H1 (cell line): ENCODE measurements around the gene SERPINB11. TPM values are rescaled to one million over a fixed set of nuclear protein-coding genes. Genes with fewer than 3 reads are reported as not detected.
A peak's percentile ranks its signal among the peaks of the same experiment; 100 is the strongest.

Experiments used
- CTCF ChIA-PET: fragments of 300-600 bp; sonication (Branson Sonifier 250); formaldehyde crosslinking; loops from one replicate; lab custom pipeline; 2021; ENCODE audit not compliant: partially characterized antibody; lab: Charles Lee
- POLR2A ChIA-PET: fragments of 300-600 bp; sonication (Branson Sonifier 250); formaldehyde crosslinking; loops from one replicate; lab custom pipeline; 2021; ENCODE audit warnings: inconsistent platforms; ENCODE audit not compliant: partially characterized antibody; lab: Charles Lee
- DNase-seq, 2 experiments: peaks; one replicate each; pipeline versions ENCODE4 v3.0.0 to v3.0.0-alpha.2; 2010 to 2022; ENCODE audit warnings: low spot score in 2 of 2, low read depth in 1 of 2, mixed read lengths in 1 of 2
- FAIRE-seq: peaks from 2 replicates; lab custom pipeline; 2011; peaks lifted over from hg19 to GRCh38; lab: Jason Lieb, UNC
- H2AFZ ChIP-seq: 2 replicates; pipeline ENCODE4 v1.8.1; 2012; ENCODE audit warnings: low read length, inconsistent platforms
- H2AK5ac ChIP-seq: 2 replicates; pipeline ENCODE4 v1.6.1; 2013; ENCODE audit warnings: low read depth, low read length
- H2BK120ac ChIP-seq: replicated peaks from 2 replicates; pipeline ENCODE3; 2013; ENCODE audit warnings: low read depth, low read length, inconsistent platforms
- H2BK12ac ChIP-seq: 2 replicates; pipeline ENCODE4 v1.6.1; 2013; ENCODE audit warnings: low read depth, low read length
- H2BK15ac ChIP-seq: 2 replicates; pipeline ENCODE4 v1.6.1; 2013; ENCODE audit warnings: low read length
- H2BK20ac ChIP-seq: 2 replicates; pipeline ENCODE4 v1.6.1; 2013; ENCODE audit warnings: low read length
- H2BK5ac ChIP-seq: 2 replicates; pipeline ENCODE4 v1.6.1; 2013; ENCODE audit warnings: low read depth, low read length
- H3K14ac ChIP-seq: 2 replicates; pipeline ENCODE4 v1.6.1; 2013; ENCODE audit warnings: inconsistent platforms; ENCODE audit not compliant: insufficient read length
- H3K18ac ChIP-seq: 2 replicates; pipeline ENCODE4 v1.6.1; 2013; ENCODE audit warnings: low read length; ENCODE audit errors: extremely low read depth
- H3K23ac ChIP-seq: 2 replicates; pipeline ENCODE4 v1.6.1; 2013; ENCODE audit warnings: inconsistent platforms; ENCODE audit not compliant: insufficient read length
- H3K23me2 ChIP-seq: 2 replicates; pipeline ENCODE4 v1.6.1; 2013; ENCODE audit warnings: low read depth, low read length
- H3K27ac ChIP-seq: 2 replicates; pipeline ENCODE4 v1.6.1; 2011; ENCODE audit warnings: low read depth, low read length, inconsistent platforms
- H3K27me3 ChIP-seq, 4 experiments: replicated peaks in 1 of 4; 1 replicate in 1 of 4; 2 replicates in 3 of 4; pipeline versions ENCODE4 v1.6.1 to v1.8.1; 2011 to 2013; ENCODE audit warnings: low read length in 3 of 4, mild to moderate bottlenecking in 3 of 4, inconsistent platforms in 2 of 4, mixed read lengths in 2 of 4, moderate library complexity in 1 of 4; ENCODE audit not compliant: control insufficient read depth in 3 of 4, insufficient read depth in 3 of 4; ENCODE audit errors: extremely low read depth in 1 of 4
- H3K36me3 ChIP-seq, 4 experiments: 2 replicates each; pipeline versions ENCODE4 v1.6.1 to v1.8.1; 2011 to 2013; ENCODE audit warnings: mild to moderate bottlenecking in 4 of 4, low read length in 3 of 4, moderate library complexity in 2 of 4, control low read depth in 1 of 4, inconsistent platforms in 1 of 4; ENCODE audit not compliant: insufficient read depth in 4 of 4, control insufficient read depth in 2 of 4
- H3K4ac ChIP-seq: replicated peaks from 2 replicates; pipeline ENCODE3; 2013; ENCODE audit warnings: low read length, low read depth, mixed read lengths, inconsistent platforms; ENCODE audit not compliant: insufficient read length
- H3K4me1 ChIP-seq, 4 experiments: replicated peaks in 1 of 4; 1 replicate in 1 of 4; 2 replicates in 3 of 4; pipeline versions ENCODE4 v1.6.1 to v1.8.1; 2011 to 2013; ENCODE audit warnings: low read length in 3 of 4, inconsistent platforms in 2 of 4, mixed read lengths in 1 of 4; ENCODE audit not compliant: insufficient read depth in 4 of 4, control insufficient read depth in 3 of 4
- H3K4me2 ChIP-seq, 2 experiments: 2 replicates each; pipeline versions ENCODE4 v1.6.1 to v1.8.1; 2011 to 2013; ENCODE audit warnings: low read depth in 2 of 2, low read length in 2 of 2, control low read depth in 1 of 2, inconsistent platforms in 1 of 2, mild to moderate bottlenecking in 1 of 2; ENCODE audit not compliant: insufficient read depth in 1 of 2
- H3K4me3 ChIP-seq, 4 experiments: fragments of 200-600, 300-600 bp in 1 of 4; sonication (generic), shearing (Covaris generic), sonication (Bioruptor Twin) in 1 of 4; 2 replicates each; pipeline versions ENCODE4 v1.5.1 to v1.8.1; 2011 to 2016; ENCODE audit warnings: low read length in 4 of 4, low read depth in 3 of 4, control low read depth in 2 of 4, inconsistent platforms in 2 of 4, mild to moderate bottlenecking in 2 of 4, mixed read lengths in 1 of 4, moderate library complexity in 1 of 4; ENCODE audit not compliant: insufficient read depth in 2 of 4; ENCODE audit errors: extremely low read depth in 1 of 4
- H3K56ac ChIP-seq: replicated peaks from 2 replicates; pipeline ENCODE3; 2013; ENCODE audit warnings: low read depth, mild to moderate bottlenecking, mixed read lengths, low read length, inconsistent platforms; ENCODE audit not compliant: insufficient read length
- H3K79me1 ChIP-seq: 2 replicates; pipeline ENCODE4 v1.6.1; 2013; ENCODE audit warnings: low read depth, low read length, control low read depth
- H3K79me2 ChIP-seq, 2 experiments: 2 replicates each; pipeline versions ENCODE4 v1.6.1 to v1.8.1; 2012 to 2013; ENCODE audit warnings: low read length in 2 of 2, mild to moderate bottlenecking in 2 of 2, inconsistent platforms in 1 of 2; ENCODE audit not compliant: insufficient read depth in 2 of 2, control insufficient read depth in 1 of 2
- H3K9ac ChIP-seq, 4 experiments: replicated peaks in 1 of 4; 1 replicate in 1 of 4; 2 replicates in 3 of 4; pipeline versions ENCODE4 v1.6.1 to v1.8.1; 2011 to 2013; ENCODE audit warnings: low read depth in 3 of 4, low read length in 3 of 4, control low read depth in 2 of 4, mild to moderate bottlenecking in 2 of 4, moderate library complexity in 2 of 4, inconsistent platforms in 1 of 4; ENCODE audit errors: extremely low read depth in 1 of 4
- H3K9me3 ChIP-seq, 2 experiments: 2 replicates each; pipeline versions ENCODE4 v1.6.1 to v1.8.1; 2012 to 2013; ENCODE audit warnings: mild to moderate bottlenecking in 2 of 2, moderate library complexity in 2 of 2, control low read depth in 1 of 2, inconsistent platforms in 1 of 2, low read depth in 1 of 2, low read length in 1 of 2, mixed read lengths in 1 of 2; ENCODE audit not compliant: insufficient read depth in 2 of 2
- H4K20me1 ChIP-seq, 2 experiments: replicated peaks in 1 of 2; 2 replicates each; pipeline versions ENCODE3 to v1.8.1; 2011 to 2013; ENCODE audit warnings: inconsistent platforms in 2 of 2, low read length in 2 of 2, mild to moderate bottlenecking in 1 of 2; ENCODE audit not compliant: insufficient read depth in 2 of 2, control insufficient read depth in 1 of 2
- H4K5ac ChIP-seq: 2 replicates; pipeline ENCODE4 v1.6.1; 2013; ENCODE audit warnings: low read length, low read depth, mixed read lengths, inconsistent platforms; ENCODE audit not compliant: insufficient read length
- H4K8ac ChIP-seq: 2 replicates; pipeline ENCODE4 v1.8.0; 2013; ENCODE audit warnings: mild to moderate bottlenecking, moderate library complexity, low read length, inconsistent platforms; ENCODE audit not compliant: insufficient read depth; ENCODE audit errors: extremely low read depth
- H4K91ac ChIP-seq: replicated peaks from 2 replicates; pipeline ENCODE3; 2013; ENCODE audit warnings: low read length, mixed read lengths, inconsistent platforms; ENCODE audit not compliant: insufficient read length
- GTF2F1 ChIP-seq: IDR thresholded peaks from 2 replicates; pipeline ENCODE4 v1.6.1; 2012; ENCODE audit warnings: low read depth, low read length, improper control_type of control experiment, borderline replicate concordance
- POU5F1 ChIP-seq: IDR thresholded peaks from 2 replicates; pipeline ENCODE4 v1.6.1; 2011; ENCODE audit warnings: low read depth, mild to moderate bottlenecking, low read length, moderate library complexity
- SIN3A ChIP-seq, 2 experiments: IDR thresholded peaks in 1 of 2; conservative IDR thresholded peaks in 1 of 2; 2 replicates each; pipeline ENCODE4 v1.6.1; 2011 to 2012; ENCODE audit warnings: low read length in 2 of 2, improper control_type of control experiment in 1 of 2, low read depth in 1 of 2, mild to moderate bottlenecking in 1 of 2
- TAF7 ChIP-seq: optimal IDR thresholded peaks from 2 replicates; pipeline ENCODE3; 2011; ENCODE audit warnings: low read depth, mild to moderate bottlenecking, inconsistent platforms, low read length, moderate library complexity, borderline replicate concordance
- ZNF274 ChIP-seq: IDR thresholded peaks from 2 replicates; pipeline ENCODE4 v1.7.0; 2012; ENCODE audit warnings: low read length, borderline replicate concordance; ENCODE audit errors: extremely low read depth
- WGBS, 2 experiments: shearing (Covaris generic) in 1 of 2; methylation state at CpG; one replicate each; pipeline versions ENCODE4 v1.1.6 to v1.1.7; 2013 to 2015; ENCODE audit warnings: low lambda C conversion rate in 2 of 2, mixed read lengths in 2 of 2, inconsistent platforms in 1 of 2, low coverage in 1 of 2, missing lambda C conversion rate in 1 of 2; ENCODE audit not compliant: insufficient replicate concordance in 2 of 2, insufficient coverage in 1 of 2, insufficient read length in 1 of 2; ENCODE audit errors: extremely low coverage in 1 of 2, missing lambda C conversion rate in 1 of 2; 5-methylcytosine and 5-hydroxymethylcytosine counted together
- polyA plus RNA-seq, 7 experiments: library from polyadenylated mRNA; depleted of rRNA in 3 of 7; stranded (reverse) in 5 of 7; unstranded in 2 of 7; fragments of >200 nt in 5 of 7; fragments of 200-250 nt in 2 of 7; gene quantifications; 1 replicate in 5 of 7; 2 replicates in 1 of 7; 4 replicates in 1 of 7; pipeline versions ENCODE4 v1.2.1 to v1.2.3, GENCODE V29; 2011 to 2013; ENCODE audit warnings: missing spikeins in 2 of 7, mixed read lengths in 2 of 7
- total RNA-seq: library from RNA; stranded (reverse); fragmentation: NEBNext Ultra II Directional; extraction: Animal tissue kit (Norgen Biotek cat#: 25700); gene quantifications from 2 replicates; pipeline ENCODE4 v1.2.1, GENCODE V29; 2021

The SERPINB11 gene
- total and polyA plus RNA-seq, 2 of the 8 experiments (the other 6 are each of a cell fraction or from before 2014, with no cell fraction given) = not detected

DNA sequence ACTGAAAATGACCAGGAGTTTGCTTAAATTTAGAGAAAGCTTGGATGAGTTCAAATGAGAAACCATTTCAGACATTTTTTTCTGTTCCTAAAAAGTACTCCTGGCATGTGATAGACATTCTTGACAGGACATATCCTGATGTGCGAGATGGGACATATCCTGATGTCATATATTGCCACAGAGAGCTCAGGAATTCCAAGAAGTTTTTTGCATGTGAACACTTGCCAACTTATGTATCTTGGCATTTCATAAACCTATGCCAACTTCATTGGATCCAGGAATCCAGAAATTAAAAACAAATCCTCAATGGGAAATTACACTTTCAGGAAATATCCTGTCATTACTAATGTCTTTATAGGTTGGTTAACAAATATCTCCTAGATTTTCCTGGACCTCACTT, 38.2 kb upstream of the SERPINB11 start:
- no peak overlapping the region for H2BK5ac ChIP-seq
- ChIA-PET POLR2A (no interaction called here), CTCF (interaction anchor here (1.4 kb wide), 1 partner anchor 13 kb away, joined by 5 read pairs; no protein-coding TSS in a partner anchor)
- H3K9me3 ChIP-seq = peaks cover 2 to 4% of the 10 kb centered on the region in 2 experiments; a peak in 1 of 4 replicates
- no peaks in the 10 kb centered on the region for H3K23me2 ChIP-seq
- H3K4me3 ChIP-seq = no peak overlapping the region
- DNase-seq (no peak), FAIRE-seq (peak; percentile 28)
- H3K18ac ChIP-seq = no peak overlapping the region
- H4K8ac ChIP-seq = no peak overlapping the region
- H3K27ac ChIP-seq = no peak overlapping the region
- 100% methylated on average over 1 of the region's 1 CpG; no CpG with 5 or more reads in 1 of the 2 experiments for WGBS, 2 experiments
- no peaks in the 10 kb centered on the region for H3K79me2 ChIP-seq
- H4K5ac ChIP-seq = no peak overlapping the region
- H2BK20ac ChIP-seq = no peak overlapping the region
- H3K36me3 ChIP-seq = no peaks in the 10 kb centered on the region
- H3K23ac ChIP-seq = no peak overlapping the region
- H3K4me2 ChIP-seq = no peak overlapping the region
- H3K56ac ChIP-seq = no peak overlapping the region
- H2BK120ac ChIP-seq = no peak overlapping the region
- H3K9ac ChIP-seq = no peak overlapping the region
- no peak overlapping the region for H3K14ac ChIP-seq
- H2AK5ac ChIP-seq = no peak overlapping the region
- H3K4me1 ChIP-seq = no peaks in the 10 kb centered on the region
- H2BK12ac ChIP-seq = no peak overlapping the region
- no peak overlapping the region for H2BK15ac ChIP-seq
- H3K27me3 ChIP-seq = no peaks in the 10 kb centered on the region
- H3K4ac ChIP-seq = no peak overlapping the region
- no peaks in the 10 kb centered on the region for H3K79me1 ChIP-seq
- H2AFZ ChIP-seq = no peak overlapping the region
- no peaks in the 10 kb centered on the region for H4K20me1 ChIP-seq
- H4K91ac ChIP-seq = no peak overlapping the region
- no peak for TF ChIP-seq TAF7
- no peak for TF ChIP-seq SIN3A (conservative IDR thresholded peaks at IDR 0.05 in 1 of 2, IDR thresholded peaks at IDR 0.05 in 1 of 2; ENCODE audit: low read depth in 1 of 2, low read length in 2 of 2)
- no peak for TF ChIP-seq ZNF274
- no peak for TF ChIP-seq POU5F1
- TF ChIP-seq GTF2F1 = no peak
